Tongue (tissue), 2 donors: Measurements from ENCODE around the gene TDRD9. TPM values are rescaled to one million over a fixed set of nuclear protein-coding genes. Genes with fewer than 3 reads are reported as not detected.
A peak's percentile ranks its signal among the peaks of the same experiment; 100 is the strongest.
"Not testable (repeated sequence)": the region's sequence is repeated elsewhere in the genome, so short reads cannot be mapped to it uniquely, and the experiment has no call there.

ENCODE experiments used
- DNase-seq: peaks from one replicate; pipeline ENCODE4 v3.0.0-alpha.2; 2015
- total RNA-seq: library from RNA; depleted of rRNA; stranded (reverse); fragments of >200 nt; gene quantifications from one replicate; pipeline ENCODE4 v1.2.3, GENCODE V29; 2014

TDRD9 gene, protein sequence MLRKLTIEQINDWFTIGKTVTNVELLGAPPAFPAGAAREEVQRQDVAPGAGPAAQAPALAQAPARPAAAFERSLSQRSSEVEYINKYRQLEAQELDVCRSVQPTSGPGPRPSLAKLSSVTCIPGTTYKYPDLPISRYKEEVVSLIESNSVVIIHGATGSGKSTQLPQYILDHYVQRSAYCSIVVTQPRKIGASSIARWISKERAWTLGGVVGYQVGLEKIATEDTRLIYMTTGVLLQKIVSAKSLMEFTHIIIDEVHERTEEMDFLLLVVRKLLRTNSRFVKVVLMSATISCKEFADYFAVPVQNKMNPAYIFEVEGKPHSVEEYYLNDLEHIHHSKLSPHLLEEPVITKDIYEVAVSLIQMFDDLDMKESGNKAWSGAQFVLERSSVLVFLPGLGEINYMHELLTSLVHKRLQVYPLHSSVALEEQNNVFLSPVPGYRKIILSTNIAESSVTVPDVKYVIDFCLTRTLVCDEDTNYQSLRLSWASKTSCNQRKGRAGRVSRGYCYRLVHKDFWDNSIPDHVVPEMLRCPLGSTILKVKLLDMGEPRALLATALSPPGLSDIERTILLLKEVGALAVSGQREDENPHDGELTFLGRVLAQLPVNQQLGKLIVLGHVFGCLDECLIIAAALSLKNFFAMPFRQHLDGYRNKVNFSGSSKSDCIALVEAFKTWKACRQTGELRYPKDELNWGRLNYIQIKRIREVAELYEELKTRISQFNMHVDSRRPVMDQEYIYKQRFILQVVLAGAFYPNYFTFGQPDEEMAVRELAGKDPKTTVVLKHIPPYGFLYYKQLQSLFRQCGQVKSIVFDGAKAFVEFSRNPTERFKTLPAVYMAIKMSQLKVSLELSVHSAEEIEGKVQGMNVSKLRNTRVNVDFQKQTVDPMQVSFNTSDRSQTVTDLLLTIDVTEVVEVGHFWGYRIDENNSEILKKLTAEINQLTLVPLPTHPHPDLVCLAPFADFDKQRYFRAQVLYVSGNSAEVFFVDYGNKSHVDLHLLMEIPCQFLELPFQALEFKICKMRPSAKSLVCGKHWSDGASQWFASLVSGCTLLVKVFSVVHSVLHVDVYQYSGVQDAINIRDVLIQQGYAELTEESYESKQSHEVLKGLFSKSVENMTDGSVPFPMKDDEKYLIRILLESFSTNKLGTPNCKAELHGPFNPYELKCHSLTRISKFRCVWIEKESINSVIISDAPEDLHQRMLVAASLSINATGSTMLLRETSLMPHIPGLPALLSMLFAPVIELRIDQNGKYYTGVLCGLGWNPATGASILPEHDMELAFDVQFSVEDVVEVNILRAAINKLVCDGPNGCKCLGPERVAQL (N-terminal part only)
- total RNA-seq: 1.0 TPM

DNA sequence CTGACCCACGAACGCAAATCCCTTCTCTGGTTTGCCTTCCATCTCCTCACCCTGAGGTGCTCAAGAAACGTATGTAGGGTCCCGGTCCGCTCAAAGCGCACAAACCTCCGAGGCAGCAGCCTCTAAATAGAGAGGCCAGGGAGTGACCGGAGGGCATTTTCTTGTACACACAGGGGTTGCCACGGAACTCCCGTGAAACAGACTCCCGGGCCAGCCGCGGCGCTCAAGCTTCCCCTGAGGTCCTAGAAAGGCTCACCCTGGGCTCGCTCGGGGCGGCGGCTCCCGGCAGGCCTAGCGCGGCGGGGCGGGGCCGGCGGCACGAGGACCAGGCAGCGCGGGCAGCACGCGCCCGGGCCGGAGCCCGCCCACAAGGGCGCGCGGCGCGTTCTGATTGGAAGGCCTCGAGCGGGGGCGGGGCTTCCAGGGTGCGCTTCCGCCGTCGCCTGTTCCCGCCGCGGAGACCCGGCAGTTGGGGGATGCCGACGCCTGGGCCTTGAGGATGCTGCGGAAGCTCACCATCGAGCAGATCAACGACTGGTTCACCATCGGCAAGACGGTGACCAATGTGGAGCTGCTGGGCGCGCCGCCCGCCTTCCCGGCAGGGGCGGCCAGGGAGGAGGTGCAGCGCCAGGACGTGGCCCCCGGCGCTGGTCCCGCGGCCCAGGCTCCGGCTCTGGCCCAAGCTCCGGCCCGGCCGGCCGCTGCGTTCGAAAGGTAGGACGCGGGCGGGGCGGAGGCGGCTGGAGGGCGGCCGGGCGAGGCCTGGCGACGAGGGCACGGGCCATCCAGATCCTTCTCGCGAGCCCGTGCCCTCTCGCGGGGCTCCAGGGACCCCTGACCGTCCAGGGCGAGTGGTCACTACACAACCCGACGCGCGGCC lies at the start of gene TDRD9:
TDRD9 (plus strand) TSS at position 446 of the 880 bp plus-strand sequence; CDS start at position 500, 54 bp downstream.
- no peak for DNase-seq

DNA sequence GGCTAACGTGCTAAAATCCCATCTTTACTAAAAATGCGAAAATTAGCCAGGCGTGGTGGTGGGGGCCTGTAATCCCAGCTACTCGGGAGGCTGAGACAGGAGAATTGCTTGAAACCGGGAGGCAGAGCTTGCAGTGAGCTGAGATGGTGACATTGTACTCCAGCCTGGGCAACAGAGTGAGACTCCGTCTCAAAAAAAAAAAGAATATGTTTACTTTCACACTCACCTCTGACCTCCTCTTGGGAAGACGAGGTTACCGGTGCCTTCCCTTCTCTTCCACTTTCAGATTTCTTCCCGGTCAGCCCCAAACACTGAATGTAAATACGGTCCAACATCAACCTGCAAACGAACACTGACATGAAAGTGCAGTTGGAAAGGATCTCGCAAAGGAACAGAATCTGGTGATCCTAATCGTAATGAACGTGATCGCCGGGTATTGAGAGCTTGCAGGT lies 49.1 kb upstream of the TDRD9 start:
- DNase-seq: no peak

DNA sequence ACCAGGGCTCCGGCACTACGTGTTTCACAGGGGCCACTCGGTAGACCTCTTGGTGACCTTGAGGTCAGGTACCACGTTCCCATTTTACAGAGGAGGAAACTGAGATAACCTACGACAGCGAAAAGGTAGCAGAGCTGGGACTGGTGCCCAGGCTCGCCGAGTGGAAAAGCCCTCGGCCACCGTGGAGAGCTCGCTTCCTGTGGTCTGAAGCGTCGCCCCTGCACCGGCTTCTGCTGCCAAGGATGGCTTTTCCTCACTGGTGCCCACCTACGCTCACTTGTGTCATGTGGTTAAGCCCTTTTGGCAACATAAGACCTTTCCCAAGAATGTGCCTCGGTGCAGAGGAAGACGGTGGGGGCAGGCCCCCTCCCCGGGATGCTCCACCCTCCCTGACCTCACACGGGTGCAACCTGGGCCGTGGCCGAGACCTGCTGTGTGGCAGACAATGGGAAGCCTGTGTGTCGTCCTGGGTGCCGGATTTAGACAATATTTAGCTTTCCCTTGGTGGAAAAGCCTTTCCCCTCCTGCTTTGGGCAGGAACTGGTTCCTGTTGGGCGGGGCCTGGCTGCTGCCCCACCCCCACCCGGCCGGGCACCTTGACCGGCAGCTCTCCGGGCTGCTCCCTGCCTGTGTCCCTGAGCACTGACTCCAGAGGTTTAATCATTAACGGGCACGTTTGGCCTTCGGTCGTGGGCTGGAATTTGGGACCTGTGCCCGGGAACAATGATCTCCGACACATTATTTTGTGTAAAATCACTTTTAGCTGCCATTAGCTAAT lies 48.5 kb upstream of the TDRD9 start:
- DNase-seq: peak; percentile 39

DNA sequence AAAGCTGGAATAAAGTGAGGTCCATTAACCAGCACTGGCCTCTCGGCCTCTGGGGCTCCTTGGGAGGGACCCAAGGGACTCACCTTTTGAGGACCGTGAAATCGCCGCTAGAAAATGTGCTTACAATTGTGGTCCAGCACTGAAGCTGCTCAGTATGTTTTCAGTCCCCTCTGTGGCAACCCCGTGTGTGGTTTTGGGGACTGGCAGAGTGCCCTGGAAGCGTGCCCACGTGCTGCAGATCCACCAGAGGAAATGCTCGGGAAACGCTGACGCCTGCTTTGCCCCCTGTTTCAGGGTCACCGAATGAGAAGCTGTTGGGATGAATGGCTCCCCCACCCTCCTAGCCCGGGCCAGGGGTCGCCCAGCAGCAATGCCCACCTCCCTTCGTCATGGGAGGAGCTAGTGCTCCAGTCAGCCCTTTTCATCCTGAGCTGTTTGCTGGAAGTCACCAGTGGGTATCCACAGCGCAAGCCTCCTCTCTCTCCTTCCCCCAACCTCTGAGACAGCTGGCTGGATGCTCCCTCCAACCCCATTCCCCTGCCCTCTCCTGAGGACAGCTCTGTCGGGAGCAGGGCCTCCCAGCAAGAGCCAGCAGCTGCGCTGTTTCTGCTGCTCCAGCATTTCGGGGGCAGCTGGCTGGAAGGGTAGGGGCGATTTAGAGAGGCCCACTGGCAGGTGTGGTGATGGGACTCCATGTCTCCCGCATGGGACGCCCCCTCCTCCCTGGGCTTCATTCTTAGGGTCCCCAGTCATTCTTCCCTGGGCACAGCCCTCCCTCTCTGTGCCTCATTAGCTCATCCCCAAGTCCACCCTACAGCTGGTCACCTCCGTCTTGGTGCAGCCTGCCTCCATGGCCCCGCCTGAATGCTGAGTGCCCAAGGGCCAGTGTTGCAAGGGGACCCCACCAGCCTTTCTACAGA lies 47.6 kb upstream of the TDRD9 start:
- DNase-seq: peak; percentile 81

DNA sequence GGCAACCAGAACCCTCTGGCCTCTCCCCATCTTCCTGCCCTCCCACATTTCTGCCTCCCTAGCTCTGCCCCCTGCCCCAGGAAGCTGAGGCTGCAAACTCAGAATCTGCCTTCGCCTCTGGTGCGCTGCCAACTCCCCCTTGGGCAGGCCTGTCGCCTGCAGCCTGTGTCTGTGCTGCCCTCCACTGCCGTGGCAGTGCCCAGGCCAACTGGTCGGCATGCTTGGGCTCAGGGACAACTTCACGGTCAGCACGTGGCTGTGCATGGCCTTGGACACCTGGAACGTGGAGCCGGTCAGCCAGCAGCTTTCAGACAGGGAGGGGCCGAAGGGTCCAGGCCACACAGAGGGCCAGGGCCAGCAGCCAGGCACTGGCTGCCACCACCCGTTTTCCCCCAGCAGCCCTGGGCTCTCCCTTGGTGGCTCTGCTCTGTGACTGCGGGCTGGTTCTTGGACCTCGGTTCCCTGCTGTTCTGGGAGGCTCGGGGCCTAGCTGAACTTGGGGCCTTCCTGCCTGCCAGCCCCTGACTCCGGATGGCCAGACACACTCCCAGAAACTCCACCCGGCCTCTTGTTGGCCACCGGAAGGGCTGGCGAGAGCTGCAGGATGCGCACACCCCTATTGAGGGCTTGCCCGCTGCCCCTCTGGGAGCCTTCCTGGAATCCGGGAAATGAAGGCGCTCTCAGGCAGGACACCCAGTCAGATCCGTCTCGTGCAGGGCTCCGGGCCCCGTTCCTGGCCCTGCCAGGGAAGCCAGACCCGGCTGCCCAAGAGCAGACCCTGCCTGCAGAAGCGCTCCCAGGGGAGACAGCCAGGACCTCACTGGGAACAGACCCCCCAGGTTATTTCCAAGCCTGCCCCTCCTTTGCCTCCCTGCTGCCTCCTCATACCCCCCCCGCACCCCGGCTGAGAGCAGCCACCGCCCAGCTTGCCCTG lies 46.7 kb upstream of the TDRD9 start:
- DNase-seq: peak; percentile 45

DNA sequence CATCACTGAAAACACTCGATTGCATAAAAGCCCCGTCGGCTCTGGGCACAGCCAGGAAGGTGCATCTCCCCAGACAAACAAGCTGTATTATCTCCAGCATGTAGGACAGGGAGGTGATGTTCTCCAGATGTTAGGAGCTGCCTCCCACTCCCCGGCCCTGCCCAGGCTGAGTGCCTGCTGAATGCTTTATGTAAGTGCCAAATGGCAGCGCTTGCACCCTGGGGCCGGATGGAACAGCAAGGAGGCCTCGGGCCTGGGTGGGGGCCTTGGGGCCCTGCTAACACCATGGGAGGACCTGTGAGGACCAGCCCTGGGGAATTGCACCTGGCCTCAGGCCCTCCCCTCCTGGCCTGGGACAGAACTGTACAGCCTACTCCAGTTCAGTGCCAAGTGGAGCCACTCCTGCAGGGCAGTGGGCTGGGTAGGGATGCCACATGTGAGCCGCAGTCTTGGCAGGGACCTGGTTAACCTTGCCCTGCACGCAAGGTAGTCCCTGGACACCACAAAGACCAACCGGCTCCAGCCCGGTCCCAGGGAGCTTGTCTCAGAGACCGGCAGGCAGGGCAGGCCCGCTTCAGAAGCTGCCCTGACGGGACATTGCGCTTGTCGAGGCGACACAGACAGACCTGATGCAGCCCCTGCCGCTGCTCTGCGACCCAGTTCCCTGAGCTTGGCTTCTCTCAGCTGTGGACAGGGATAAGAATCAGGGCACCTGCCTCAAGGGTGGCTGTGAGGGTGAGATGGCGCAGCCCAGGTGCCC lies 45.6 kb upstream of the TDRD9 start:
- no peak for DNase-seq

DNA sequence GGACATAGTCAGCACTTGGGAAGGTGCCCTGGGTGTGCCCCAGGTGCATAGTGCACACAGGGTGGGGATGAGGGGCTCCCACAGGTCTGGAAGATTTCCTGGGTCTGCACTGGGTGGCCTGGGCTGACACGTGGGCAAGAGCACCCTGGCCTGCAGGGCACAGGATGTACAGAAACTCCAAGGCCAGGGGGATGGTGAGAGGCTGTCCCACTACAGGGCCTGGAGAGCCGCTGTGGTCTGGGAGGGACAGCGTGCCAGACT lies 45.1 kb upstream of the TDRD9 start:
- no peak for DNase-seq

DNA sequence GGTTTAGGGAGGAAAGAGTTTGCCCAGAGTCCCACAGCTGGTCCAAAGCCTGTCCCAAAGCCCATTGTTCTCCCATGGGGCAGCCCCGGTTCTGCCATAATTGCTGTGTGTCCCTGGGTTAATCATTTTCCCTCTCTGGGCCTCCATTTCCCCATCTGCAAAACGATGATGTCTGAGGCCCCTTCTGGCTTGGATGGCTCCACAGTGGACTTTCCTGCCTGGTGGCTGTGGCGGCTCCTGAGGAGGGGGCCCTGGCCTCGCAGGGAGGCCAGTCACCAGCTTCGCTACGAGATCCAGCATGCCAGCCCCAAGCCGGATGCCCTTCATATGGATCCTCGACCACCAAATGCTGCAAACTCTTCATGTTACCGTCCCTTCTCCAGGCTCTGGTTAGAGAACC lies 43.4 kb upstream of the TDRD9 start:
- DNase-seq: no peak

DNA sequence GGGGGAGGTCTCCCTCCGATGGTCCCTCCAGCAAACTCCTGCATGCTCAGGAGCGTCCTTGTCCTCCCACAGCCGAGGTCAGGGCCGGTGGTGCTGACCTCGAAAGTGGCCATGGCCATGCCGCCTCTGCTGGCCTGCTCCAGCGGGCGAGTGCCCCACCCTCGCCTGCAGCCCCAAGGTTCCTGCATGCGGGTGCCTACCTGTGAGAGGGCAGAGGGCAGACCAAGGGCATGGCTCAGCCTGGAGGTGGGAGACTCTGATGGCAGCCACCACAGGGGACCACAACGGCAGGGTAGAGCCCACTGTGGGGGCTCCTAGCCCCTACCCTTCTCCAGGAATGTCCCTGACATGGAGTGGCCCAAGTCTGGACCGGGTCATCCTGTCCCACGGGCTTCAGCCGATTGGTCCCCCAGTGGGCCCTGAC lies 42.7 kb upstream of the TDRD9 start:
- no peak for DNase-seq

DNA sequence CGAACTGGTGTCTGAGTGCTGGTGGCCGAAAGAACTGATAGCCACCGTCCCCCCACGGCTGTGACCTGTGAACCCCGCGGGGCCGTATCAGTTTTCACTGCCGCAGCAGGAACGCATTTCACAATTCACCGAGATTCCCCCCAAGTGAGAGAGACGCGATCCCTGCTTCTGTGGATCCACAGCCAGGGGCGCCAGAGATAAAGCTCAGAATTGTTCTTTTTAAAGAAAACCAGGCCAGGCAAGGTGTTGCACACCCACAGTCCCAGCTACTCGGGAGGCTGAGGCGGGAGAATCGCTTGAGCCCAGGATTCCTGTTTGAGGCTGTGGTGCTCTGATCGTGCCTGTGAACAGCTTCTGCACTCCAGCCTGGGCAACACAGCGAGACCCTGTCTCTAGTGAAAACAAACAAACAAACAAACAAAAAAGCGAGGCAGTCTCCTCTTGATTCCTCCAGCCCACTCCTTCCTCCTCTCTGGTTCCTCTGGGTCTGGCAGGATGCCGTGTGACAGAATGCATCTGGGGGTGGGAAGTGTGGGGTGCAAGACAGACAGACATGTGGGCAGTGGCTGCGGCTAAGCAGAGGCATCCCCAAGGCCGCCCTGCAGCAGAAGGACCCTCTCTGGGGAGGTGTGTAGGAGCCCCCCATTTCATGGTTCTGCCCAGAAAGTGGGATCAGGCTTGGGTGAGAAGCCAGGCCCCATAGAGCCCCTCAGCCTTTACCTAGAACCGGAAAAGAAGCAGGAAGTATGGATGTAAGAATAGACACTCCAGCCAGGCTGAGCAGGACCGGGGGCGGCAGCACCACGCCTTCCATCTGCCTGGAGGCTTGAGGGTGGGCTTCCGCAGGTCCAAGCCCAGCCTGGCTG lies 41.7 kb upstream of the TDRD9 start:
- no peak for DNase-seq

DNA sequence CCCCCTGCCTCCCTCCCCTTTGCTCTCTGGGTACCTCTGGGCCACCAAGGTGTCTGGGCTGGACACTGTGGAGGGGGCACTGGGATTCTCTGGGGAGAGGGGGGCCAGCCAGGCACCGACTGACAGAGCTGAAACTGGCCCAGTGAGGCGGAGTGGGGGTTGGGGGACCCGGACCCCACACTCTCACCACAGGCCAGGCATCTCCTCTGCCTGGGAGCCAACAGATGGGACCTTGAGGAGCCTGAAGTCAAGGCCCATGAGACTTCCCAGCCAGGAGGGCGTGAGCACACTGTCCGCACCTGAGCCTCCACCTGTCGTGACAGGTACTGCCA lies 41.1 kb upstream of the TDRD9 start:
- no peak for DNase-seq

DNA sequence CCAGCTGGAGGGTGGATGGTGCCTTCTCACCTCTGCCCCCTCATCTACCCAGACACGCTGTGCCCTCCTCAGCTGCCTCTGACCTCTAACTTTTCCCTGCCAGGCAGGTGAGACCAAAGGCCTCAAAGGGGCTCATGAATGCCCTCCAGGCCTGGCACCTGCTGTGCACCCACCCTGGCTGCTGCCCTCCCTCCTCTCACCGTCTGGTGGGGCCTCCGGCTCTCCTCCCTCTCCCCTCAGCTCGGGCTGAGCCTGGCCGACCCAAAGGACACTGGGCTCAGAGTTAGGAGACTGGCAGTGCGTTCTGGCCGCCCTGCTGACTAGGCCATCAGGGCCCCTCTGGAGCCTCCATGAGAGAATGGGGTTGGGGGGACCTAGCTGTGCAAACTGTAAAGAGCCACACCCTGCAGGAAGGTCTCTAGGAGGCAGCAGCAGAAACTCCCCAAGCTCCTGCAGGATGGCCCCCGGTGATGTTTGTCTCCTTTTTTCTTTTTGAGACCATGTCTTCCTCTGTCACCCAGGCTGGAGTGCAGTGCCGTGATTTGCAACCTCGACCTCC lies 40.6 kb upstream of the TDRD9 start:
- no peak for DNase-seq

DNA sequence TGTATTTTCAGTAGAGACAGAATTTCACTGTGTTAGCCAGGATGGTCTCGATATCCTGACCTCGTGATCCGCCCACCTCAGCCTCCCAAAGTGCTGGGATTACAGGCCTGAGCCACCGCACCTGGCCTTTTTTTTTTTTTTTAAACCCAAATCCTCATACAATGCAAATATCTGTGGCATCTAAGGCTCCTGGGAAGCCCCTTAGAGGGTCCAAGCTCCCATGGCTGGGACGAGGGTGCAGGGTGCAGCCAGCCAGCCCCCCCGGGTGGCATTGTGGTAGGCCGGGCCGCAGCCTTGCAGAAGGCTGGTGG lies 39.3 kb upstream of the TDRD9 start:
- not testable (repeated sequence) for DNase-seq

DNA sequence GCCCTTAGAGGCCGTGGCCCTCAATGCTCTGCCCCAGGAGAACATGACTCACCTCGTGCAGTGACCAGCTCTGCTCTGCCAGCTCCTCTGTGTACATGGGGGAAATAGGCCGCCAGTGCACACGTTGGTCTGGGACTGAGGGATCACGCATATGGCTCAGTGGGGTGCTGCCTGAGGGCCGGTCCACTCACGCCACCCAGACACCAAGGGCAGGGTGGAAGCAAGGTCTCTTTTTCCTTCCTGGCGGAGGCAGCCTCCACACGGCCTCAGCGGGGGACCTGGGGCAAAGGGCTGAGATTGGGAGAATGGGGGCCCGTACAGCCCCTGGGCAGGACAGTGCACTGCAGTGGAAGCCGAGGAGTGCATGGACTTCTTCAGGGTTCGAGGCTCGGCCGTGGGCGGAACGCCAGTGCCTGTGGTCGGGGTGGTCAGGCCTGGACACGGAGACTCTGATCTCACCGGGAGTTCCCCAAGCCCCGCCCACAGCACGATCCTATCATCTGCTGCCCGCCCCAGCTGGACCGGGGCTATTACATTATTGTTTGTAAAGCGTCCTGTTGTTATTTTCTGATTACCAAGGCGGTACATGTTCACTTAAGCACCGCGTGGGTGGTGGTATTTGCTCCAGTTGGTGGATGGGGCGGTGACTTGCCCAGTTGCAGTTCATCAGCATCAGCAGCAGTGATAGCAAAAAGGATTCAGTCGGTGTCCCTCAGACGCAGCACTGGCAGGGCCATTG lies 38.8 kb upstream of the TDRD9 start:
- no peak for DNase-seq

DNA sequence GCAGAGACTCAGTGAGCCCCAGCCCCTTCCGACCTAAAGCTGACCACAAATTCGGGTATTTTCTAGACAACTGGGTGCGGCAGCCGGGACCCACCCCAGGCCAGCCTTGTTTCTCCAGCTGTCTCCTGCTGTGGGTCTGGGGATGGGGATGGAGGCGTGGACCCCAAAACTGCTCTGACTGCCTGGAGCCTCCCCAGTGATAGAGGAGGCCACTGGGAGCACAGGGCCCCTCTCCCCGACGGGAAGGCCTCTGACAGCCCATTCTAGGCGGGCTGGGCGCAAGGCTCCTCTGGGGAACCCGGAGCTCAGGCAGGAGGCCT lies 38.2 kb upstream of the TDRD9 start:
- DNase-seq: no peak
